HUDEP-2 (cell line): Measurements from ENCODE around the gene EMILIN1.
A peak's percentile ranks its signal among the peaks of the same experiment; 100 is the strongest.
"Not testable (repeated sequence)": the region's sequence is repeated elsewhere in the genome, so short reads cannot be mapped to it uniquely, and the experiment has no call there.

Source experiments
- DNase-seq, 76 experiments: peaks; one replicate each; lab custom pipeline; 2025; ENCODE audit not compliant: unreplicated experiment in 76 of 76; lab: John Stamatoyannopoulos, UW

EMILIN1 gene

GRCh38 chr2:27092696-27093429, 14.4 kb downstream of the EMILIN1 start:
- peak in 39 of 76 experiments; percentile 6 to 58 (median 22) for DNase-seq

- DNase-seq: no peak
Observed at GRCh38 chr2:27093430-27094352, 15.3 kb downstream of the EMILIN1 start.

DNA sequence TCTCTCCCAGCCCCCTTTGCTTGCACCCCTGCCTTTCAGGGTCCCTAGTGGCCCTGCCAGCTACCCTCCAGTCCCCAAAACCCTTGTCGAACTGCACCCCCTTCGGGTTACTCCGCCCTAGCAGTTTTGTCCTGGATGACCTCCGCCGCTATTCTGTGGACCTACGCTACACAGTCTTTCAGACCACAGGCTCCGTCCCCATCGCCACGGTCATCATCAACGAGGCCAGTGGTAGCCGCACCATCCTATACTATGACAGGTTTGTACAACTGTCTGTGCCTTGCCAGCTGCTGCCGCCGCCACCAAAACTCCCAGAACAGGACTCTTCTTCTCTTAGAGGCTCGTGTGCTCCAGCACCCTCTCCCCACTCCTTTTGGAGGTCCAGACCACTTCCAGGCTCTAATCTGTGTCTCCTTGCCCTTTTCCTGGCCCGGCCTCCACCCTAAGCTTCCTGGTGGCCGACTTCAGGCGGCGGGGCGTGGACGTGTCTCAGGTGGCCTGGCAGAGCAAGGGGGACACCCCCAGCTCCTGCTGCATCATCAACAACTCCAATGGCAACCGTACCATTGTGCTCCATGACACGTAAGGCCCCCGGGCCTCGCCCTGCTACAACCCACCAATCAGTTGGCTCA, 16.1 kb downstream of the EMILIN1 start:
- no peak for DNase-seq

DNA sequence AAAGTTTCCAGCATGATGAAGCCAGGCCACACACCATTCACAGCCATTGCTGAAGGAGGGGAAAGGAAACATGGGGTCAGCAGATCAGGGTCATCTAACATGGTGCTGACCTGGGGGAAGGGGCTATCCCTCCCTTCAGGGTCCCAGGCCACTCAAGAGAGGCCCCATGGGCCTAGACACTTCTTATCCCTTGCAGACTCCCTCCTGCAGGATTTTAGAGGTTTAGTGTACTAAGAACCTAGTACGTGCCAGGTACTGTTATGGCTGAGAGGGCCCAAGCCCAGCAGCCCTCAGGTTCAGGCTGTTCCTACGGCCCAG, 17.0 kb downstream of the EMILIN1 start:
- DNase-seq: no peak

DNA sequence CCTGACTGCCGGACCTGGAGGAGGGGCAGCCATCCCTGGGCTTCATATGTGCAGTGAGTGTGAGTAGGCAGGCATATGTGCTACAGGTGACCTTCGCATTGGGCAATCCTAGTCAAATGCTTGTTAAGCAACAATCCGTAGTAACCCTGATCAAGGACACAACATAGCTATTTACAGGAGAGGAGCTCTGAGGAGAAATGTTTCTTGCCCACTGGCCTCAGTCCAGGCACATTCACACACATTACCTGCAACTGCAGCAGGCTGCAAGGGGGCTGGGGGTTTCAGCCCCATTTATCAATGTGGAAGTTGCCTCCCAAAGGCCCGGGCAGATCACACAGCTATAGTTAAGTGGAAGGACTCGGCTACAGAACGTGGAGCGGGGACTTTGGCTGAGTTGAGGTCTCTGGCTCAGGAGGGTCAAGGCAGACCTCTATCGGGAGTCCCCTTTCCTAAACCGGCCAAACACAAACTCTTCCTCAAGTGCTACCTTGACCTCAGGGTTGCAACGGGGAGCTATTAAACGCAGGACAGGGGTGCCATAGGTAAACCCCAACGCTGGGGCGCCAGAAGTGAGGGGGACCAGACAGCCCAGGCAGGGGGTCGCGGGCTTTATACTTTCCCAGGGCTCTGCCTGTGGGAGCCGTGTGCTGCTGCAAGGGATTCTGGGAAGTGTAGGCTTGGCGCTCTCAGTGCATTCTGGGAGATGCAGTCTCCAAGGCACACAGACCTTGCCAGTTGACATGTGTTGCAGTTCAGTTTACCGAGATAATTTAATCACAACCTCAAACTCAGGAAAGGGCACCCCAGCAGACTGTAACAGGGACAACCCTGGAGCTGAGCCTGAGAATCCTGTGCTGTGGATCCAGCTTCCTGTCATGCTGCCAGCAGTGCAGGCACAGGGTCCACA, 17.6 kb downstream of the EMILIN1 start:
- peak in 57 of 76 experiments; percentile 7 to 72 (median 37) for DNase-seq

DNA sequence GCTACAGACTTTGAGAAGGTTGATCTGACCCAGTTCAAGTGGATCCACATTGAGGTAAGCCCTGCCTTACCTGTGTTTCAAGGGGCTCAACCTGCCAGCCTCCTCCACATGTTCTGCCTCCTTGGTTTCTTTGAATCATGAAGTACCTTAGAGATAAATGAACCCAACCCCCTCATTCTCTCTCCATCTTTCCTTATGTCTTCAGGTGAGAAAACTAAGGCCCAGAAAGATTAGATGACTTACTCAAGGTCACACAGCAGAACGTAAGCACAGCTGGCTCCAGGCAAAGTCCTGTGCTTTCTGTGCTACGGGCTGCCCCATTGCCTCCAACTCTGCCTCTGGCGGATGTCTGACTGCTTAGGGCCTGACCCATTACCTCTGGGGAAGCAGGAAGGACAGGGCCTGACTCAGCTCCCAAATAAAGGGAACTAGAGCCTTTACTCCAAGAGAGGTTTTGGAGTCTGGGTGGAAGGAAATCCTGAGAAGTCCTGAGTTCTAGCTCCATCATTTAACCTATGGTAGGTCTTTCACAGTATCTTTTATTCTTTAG, 18.4 kb downstream of the EMILIN1 start:
- DNase-seq: no peak

DNA sequence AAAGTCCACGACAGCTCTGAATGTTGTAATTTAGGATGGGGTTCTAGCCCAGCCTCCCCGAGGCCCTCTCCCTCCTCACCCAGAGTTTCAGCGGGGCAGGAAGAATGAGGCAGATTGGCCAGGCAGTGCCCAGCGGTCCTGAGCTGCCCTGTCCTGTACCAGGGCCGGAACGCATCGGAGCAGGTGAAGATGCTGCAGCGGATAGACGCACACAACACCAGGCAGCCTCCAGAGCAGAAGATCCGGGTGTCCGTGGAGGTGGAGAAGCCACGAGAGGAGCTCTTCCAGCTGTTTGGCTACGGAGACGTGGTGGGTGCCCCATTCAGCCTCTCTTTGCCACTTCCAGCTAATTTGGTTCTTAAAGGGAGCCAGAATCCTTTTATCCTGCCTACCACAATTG, 18.9 kb downstream of the EMILIN1 start:
- no peak for DNase-seq

GRCh38 chr2:27099334-27099955, 21.0 kb downstream of the EMILIN1 start:
- DNase-seq: no peak

DNA sequence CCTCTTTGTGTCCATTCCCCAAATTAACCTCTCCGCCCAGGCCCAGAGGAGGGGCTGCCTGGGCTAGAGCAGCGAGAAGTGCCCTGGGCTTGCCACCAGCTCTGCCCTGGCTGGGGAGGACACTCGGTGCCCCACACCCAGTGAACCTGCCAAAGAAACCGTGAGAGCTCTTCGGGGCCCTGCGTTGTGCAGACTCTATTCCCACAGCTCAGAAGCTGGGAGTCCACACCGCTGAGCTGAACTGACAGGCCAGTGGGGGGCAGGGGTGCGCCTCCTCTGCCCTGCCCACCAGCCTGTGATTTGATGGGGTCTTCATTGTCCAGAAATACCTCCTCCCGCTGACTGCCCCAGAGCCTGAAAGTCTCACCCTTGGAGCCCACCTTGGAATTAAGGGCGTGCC, 21.6 kb downstream of the EMILIN1 start:
- DNase-seq: no peak

- no peak for DNase-seq
Observed at GRCh38 chr2:27102329-27102728, 23.9 kb downstream of the EMILIN1 start.

GRCh38 chr2:27105981-27106380, 27.6 kb downstream of the EMILIN1 start:
- DNase-seq: no peak

- DNase-seq: no peak
Observed at GRCh38 chr2:27108221-27108620, 29.8 kb downstream of the EMILIN1 start.

GRCh38 chr2:27109083-27109482, 30.7 kb downstream of the EMILIN1 start:
- DNase-seq: no peak

DNA sequence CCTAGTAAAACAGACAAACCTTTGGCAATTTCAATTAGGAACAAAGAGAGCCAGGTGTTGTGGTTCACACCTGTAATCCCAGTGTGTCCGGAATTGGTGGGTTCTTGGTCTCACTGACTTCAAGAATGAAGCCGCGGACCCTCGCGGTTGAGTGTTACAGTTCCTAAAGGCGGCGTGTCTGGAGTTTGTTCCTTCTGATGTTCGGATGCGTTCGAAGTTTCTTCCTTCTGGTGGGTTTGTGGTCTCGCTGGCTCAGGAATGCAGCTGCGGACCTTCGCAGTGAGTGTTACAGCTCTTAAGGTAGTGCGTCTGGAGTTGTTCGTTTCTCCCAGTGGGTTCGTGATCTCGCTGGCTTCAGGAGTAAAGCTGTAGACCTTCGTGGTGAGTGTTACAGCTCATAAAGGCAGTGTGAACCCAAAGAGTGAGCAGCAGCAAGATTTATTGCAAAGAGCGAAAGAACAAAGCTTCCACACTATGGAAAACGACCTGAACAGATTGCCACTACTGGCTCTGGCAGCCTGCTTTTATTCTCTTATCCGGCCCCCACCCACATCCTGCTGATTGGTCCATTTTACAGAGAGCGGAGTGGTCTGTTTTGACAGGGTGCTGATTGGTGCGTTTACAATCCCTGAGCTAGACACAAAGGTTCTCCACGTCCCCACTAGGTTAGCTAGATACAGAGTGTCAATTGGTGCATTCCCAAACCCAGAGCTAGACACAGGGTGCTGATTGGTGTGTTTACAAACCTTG, 32.4 kb downstream of the EMILIN1 start:
- not testable (repeated sequence) for DNase-seq

DNA sequence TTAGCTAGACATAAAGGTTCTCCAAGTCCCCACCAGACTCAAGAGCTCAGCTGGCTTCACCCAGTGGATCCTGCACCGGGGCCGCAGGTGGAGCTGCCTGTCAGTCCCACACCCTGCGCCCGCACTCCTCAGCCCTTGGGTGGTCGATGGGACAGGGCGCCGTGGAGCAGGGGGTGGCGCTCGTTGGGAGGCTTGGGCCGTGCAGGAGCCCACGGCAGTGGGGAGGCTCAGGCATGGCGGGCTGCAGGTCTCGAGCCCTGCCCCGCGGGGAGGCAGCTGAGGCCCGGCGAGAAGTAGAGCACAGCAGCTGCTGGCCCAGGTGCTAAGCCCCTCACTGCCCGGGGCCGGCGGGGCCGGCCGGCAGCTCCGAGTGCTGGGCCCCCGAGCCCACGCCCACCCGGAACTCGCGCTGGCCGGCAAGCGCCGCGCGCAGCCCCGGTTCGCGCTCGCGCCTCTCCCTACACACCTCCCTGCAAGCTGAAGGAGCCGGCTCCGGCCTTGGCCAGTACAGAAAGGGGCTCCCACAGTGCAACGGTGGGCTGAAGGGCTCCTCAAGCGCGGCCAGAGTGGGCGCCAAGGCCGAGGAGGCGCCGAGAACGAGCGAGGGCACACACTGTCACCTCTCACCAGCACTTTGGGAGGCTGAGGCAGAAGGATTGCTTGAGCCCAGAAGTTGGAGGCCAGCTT, 33.1 kb downstream of the EMILIN1 start:
- DNase-seq: not testable (repeated sequence)

GRCh38 chr2:27115519-27115918, 37.1 kb downstream of the EMILIN1 start:
- DNase-seq: no peak

- peak in 2 of 76 experiments; percentile 8 to 31 for DNase-seq
Observed at GRCh38 chr2:27117995-27118524, 39.6 kb downstream of the EMILIN1 start.
